Thyroid gland (tissue), 4 donors: Measurements from ENCODE around the gene PRRT3.

Experiments used
- POLR2A ChIP-seq, 2 donors: fragments of 450-650 bp; IDR thresholded peaks; one replicate each; pipeline ENCODE4 v1.6.1; 2017; ENCODE audit warnings: antibody characterized with exemption in 2 of 2, mild to moderate bottlenecking in 2 of 2, moderate library complexity in 1 of 2
- TF ChIP-seq, protein P1 (sequence below), 6 experiments: fragments of 200-600 bp in 3 of 6; fragments of 450-650 bp in 3 of 6; sonication (generic) in 3 of 6; IDR thresholded peaks; one replicate each; pipeline ENCODE4 v1.5.1; 2016 to 2019; ENCODE audit warnings: antibody characterized with exemption in 6 of 6, mild to moderate bottlenecking in 2 of 6, inconsistent platforms in 1 of 6, moderate library complexity in 1 of 6

- TF ChIP-seq, protein P1, sequence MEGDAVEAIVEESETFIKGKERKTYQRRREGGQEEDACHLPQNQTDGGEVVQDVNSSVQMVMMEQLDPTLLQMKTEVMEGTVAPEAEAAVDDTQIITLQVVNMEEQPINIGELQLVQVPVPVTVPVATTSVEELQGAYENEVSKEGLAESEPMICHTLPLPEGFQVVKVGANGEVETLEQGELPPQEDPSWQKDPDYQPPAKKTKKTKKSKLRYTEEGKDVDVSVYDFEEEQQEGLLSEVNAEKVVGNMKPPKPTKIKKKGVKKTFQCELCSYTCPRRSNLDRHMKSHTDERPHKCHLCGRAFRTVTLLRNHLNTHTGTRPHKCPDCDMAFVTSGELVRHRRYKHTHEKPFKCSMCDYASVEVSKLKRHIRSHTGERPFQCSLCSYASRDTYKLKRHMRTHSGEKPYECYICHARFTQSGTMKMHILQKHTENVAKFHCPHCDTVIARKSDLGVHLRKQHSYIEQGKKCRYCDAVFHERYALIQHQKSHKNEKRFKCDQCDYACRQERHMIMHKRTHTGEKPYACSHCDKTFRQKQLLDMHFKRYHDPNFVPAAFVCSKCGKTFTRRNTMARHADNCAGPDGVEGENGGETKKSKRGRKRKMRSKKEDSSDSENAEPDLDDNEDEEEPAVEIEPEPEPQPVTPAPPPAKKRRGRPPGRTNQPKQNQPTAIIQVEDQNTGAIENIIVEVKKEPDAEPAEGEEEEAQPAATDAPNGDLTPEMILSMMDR (IDR thresholded peaks at IDR 0.05): no peak
- no peak for TF ChIP-seq POLR2A (IDR thresholded peaks at IDR 0.05)
Observed at GRCh38 chr3:9966841-9967240, 14.6 kb upstream of the PRRT3 start.
